Measurements from ENCODE around the gene SELENON.

- TF ChIP-seq, protein P1, sequence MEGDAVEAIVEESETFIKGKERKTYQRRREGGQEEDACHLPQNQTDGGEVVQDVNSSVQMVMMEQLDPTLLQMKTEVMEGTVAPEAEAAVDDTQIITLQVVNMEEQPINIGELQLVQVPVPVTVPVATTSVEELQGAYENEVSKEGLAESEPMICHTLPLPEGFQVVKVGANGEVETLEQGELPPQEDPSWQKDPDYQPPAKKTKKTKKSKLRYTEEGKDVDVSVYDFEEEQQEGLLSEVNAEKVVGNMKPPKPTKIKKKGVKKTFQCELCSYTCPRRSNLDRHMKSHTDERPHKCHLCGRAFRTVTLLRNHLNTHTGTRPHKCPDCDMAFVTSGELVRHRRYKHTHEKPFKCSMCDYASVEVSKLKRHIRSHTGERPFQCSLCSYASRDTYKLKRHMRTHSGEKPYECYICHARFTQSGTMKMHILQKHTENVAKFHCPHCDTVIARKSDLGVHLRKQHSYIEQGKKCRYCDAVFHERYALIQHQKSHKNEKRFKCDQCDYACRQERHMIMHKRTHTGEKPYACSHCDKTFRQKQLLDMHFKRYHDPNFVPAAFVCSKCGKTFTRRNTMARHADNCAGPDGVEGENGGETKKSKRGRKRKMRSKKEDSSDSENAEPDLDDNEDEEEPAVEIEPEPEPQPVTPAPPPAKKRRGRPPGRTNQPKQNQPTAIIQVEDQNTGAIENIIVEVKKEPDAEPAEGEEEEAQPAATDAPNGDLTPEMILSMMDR (IDR thresholded peaks at IDR 0.05 in 4 of 5, conservative IDR thresholded peaks at IDR 0.05 in 1 of 5), result no peak
- no peak for TF ChIP-seq POLR2A (IDR thresholded peaks at IDR 0.05)
Measured at GRCh38 chr1:25794325-25794724, 5.7 kb upstream of the SELENON start.

Data from gastrocnemius medialis (tissue), 4 donors.